Measurements from ENCODE around the gene SPRY4.

The SPRY4 gene

DNA sequence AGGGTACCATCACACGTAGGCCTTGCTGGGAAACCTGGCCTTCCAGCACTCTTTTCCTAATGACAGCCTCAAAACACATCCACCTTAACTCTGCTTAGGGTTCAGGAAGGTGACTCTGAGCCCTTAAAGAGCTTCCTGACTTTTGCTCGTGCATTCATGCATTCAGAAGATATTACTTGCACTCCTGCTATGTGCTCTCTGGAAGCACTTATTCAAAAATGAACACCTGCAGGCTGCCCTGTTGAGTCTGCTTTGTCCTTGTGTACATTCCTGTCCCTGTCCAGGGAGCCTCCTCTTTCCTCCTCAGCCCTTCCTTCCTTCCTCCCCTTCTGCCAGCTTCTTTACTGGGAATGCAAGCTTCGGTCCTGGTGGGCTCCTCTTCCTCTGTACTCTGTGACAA, 61.5 kb downstream of the SPRY4 start:
- H3K4me3 ChIP-seq (replicated peaks; ENCODE audit: low read depth, low read length): no peak overlapping the region
- no peak for DNase-seq (ENCODE audit: low read depth)
- TF ChIP-seq, protein P1, sequence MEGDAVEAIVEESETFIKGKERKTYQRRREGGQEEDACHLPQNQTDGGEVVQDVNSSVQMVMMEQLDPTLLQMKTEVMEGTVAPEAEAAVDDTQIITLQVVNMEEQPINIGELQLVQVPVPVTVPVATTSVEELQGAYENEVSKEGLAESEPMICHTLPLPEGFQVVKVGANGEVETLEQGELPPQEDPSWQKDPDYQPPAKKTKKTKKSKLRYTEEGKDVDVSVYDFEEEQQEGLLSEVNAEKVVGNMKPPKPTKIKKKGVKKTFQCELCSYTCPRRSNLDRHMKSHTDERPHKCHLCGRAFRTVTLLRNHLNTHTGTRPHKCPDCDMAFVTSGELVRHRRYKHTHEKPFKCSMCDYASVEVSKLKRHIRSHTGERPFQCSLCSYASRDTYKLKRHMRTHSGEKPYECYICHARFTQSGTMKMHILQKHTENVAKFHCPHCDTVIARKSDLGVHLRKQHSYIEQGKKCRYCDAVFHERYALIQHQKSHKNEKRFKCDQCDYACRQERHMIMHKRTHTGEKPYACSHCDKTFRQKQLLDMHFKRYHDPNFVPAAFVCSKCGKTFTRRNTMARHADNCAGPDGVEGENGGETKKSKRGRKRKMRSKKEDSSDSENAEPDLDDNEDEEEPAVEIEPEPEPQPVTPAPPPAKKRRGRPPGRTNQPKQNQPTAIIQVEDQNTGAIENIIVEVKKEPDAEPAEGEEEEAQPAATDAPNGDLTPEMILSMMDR (IDR thresholded peaks at IDR 0.05; ENCODE audit: low read length, missing control alignments): no peak

DNA sequence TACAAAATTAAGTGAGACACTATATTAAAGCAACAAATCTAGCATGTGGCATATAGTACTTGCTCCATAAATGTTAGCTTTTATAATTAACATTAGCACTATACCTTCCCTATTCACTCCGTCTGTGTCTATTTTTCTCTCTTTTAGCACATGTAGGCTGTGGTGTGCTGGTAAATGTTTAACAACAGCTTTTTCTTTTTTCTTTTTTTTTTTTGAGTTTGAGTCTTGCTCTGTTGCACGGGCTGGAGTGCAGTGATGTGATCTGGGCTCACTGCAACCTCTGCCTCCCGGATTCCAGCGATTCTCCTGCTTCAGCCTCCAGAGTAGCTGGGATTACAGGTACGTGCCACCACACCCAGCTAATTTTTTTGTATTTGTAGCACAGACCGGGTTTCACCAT, 62.1 kb downstream of the SPRY4 start:
- DNase-seq (ENCODE audit: low read depth): no peak
- TF ChIP-seq, protein P1 (IDR thresholded peaks at IDR 0.05; ENCODE audit: low read length, missing control alignments): no peak
- no peak overlapping the region for H3K4me3 ChIP-seq (replicated peaks; ENCODE audit: low read depth, low read length)

Measured in fibroblast of pulmonary artery (primary cell).